GM04503 (cell line): ENCODE measurements around the gene SART3.
"Not testable (repeated sequence)": the region's sequence is repeated elsewhere in the genome, so short reads cannot be mapped to it uniquely, and the experiment has no call there.

Experiments
- DNase-seq: peaks from one replicate; pipeline ENCODE4 v3.0.0-alpha.2; 2012; ENCODE audit warnings: low read depth

Gene SART3

DNA sequence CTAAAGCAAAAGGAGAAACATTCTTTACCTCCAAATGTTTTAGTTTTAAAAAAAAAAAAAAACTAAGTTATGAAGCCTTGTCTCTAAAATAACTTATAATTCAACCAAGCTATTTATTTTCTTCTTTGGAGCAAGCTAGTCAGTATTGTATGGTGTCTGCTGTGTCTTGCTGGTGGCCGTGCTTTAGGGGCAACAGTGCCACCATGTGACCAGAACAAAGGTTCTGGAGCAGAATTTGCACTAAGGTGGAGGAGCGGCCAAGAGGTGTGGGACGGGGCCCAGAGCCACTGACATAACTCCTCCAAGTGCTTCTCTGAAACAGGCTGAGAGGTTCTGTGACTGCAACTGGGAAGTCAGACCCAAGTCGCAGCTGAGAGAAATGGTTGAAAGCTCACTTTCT is 41.4 kb downstream of the SART3 start:
- no peak for DNase-seq

DNA sequence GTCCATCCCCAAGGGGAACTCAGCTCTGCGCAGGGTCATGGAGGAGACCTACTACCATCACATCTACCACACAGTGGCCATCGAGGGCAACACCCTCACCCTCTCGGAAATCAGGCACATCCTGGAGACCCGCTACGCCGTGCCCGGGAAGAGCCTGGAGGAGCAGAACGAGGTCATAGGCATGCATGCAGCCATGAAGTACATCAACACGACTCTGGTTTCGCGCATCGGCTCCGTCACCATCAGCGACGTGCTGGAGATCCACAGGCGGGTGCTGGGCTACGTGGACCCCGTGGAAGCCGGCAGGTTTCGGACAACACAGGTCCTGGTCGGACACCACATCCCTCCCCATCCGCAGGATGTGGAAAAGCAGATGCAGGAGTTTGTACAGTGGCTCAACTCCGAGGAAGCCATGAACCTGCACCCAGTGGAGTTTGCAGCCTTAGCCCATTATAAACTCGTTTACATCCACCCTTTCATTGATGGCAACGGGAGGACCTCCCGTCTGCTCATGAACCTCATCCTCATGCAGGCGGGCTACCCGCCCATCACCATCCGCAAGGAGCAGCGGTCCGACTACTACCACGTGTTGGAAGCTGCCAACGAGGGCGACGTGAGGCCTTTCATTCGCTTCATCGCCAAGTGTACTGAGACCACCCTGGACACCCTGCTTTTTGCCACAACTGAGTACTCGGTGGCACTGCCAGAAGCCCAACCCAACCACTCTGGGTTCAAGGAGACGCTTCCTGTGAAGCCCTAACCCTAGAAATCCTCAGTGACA is 42.1 kb downstream of the SART3 start:
- no peak for DNase-seq

DNA sequence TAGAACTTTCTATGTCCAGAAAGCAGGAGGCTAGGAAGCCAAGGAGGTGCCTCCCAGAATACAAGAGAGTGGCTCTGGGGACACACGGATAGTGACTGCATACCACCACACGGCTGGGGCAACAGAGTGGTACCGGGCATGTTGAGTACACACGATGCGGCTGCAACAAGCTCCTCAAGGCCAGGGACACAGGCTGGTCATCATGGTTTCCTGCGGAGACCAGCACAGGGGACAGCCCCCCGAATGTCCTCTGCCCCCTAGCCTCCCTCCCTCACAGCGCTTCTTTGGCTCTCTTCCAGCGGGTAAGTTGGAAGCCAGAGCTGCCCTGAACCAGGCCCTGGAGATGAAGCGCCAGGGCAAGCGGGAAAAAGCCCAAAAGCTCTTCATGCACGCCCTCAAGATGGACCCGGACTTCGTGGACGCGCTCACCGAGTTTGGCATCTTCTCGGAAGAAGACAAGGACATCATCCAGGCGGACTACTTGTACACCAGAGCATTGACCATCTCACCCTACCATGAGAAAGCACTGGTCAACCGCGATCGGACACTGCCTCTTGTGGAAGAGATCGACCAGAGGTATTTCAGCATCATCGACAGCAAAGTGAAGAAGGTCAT is 42.8 kb downstream of the SART3 start:
- no peak for DNase-seq

DNA sequence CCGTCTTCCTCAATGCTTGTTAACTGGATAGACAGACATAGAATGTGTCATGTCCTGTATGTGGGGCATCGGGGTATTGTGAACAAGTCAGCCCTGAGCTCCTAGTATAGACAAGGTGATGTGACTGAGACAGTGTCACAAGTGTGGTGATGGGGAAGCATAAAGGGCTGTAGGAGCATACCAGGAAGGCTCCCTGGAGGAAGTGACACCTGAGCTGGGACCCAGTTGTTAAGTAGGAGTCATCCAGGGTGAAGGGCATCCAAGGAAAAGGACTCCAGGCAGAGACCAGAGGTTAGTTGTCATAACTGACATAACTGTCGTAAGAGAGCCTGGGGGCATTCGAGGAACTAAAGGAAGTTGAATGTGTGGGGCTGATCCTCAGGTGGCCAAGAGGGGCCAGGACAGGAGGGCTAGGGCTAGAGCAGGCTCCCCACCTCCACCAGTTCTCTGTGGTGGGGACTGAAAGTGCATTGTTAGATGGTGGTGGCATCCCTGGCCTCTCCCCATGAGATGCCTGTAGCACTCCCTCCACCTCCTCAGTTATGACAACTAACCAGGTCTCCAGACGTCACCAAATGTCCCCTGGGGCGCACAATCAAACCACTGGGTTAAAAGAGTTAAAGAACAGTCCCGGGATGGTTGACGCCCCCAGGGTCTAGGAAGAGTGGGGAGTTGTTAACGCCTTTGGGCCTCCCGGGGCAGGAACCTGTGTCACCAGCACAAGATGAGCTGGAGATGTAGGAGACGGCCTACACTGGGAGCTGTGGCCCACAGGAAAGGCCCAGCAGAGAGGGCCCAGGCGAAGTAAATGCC is 43.5 kb downstream of the SART3 start:
- no peak for DNase-seq

DNA sequence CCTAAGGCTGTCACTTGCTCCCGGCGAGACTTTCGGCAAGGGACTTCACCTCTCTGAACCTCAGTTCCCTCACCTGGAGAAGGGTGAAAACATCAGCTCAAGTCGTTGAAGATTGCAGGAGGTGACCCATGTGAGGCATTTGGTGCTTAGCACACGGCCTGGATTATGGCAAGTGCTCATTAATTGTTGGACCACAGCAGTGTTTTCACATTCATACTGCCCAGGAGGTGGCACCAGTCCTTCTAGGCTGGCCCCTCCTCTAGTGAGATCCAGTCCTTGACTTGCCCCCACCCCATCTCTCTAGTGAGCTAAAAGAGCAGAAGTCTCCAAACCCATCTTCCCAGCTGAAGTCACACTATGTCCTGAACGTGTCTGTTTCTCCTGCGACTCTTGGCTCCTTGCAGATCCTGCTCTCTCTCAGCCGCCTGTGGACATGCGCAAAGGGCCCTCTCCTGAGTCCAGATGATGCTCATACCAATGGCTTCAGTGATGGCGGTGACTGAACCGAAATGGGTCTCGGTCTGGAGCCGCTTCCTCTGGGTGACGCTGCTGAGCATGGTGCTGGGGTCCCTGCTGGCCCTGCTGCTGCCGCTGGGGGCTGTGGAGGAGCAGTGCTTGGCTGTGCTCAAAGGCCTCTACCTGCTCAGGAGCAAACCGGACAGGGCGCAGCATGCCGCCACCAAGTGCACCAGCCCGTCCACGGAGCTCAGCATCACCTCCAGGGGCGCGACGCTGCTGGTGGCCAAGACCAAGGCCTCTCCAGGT is 44.3 kb downstream of the SART3 start:
- DNase-seq: no peak

DNA sequence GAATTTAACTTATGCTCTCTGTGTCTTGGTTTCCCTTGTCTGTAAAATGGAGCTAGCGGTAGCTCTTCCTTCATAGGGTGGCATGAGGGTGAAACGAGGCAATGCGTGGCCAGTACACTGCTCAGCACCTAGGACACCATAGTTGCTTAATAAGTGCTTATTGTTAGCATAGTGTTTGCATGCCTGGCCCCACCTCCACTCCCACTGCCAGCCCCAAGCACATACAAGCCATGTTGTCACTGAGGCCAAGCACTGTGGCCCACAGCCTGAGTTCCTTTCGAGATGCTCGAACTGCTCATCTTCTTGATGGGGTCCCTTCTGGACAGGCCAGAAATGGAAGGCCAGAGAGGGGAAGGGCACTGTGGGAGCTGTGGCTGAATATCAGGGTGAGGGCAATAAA is 45.1 kb downstream of the SART3 start:
- DNase-seq: no peak

DNA sequence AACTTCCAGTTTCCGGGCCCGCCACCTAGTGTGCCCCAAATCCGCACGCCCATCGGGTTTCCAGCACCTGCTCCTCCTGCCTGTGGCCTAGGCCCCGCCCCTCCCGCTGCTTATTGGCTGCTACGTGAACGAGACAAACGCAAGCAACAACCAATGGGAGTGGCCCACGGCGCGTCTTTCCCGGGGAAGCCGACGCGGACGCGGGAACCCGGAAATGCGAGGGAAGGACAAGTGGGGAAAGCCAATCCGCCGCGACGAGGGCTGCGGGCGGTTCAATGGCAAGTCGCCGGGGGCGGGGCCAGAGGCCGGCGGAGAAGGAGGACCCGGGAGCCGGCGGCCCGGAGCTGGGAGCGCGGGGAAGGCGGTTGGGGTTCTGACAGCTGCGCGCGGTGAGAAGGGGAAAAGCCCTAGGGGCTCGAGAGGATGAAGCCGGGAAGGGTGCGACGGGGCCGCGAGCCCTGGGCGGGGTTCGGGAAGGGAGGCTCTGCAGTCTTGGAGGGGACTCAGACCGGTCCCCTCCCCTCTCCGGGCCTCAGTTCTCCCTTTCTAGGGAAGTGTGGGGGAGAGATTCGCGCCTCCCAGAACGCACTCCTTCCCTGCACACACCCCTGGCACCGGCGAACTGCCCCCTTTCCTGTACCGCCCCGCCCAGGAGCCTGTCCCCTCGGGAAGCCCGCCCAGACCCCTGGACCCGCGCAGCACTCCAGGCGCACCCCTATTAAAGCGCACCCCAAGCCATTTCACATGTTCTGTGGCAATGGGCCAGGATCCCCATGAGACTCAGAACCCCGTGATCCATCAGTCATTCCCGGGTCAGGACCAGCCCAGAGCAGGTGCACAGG is 45.8 kb downstream of the SART3 start, which contains the start of gene FICD:
Gene FICD (plus strand): TSS at position 305 of the 842 bp plus-strand sequence. CDS start 1,696 bp downstream, outside the sequence.
- peak; percentile 86 for DNase-seq

DNA sequence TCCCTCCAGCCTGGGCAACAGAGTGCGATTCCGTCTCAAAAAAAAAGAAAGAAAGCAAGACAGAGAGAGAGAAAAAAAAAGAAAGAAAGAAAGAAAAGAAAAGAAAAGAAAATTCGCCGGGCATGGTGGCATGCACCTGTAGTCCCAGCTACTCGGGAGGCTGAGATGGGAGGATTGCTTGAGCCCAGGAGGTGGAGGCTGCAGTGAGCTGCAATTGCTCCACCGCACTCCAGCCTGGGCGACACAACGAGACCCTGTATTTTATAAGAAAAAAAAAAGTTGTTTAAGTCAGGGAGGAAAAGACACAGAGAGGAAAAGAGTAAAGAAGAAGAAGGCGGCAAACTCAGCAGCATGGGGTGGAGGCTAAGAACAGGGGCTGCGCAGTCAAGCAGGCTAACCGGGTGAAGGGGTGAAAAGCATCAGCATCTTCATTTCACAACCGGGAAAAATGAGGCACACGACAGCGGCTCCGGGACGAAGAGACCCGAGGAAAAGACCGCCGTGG is 46.5 kb downstream of the SART3 start:
- DNase-seq: no peak

DNA sequence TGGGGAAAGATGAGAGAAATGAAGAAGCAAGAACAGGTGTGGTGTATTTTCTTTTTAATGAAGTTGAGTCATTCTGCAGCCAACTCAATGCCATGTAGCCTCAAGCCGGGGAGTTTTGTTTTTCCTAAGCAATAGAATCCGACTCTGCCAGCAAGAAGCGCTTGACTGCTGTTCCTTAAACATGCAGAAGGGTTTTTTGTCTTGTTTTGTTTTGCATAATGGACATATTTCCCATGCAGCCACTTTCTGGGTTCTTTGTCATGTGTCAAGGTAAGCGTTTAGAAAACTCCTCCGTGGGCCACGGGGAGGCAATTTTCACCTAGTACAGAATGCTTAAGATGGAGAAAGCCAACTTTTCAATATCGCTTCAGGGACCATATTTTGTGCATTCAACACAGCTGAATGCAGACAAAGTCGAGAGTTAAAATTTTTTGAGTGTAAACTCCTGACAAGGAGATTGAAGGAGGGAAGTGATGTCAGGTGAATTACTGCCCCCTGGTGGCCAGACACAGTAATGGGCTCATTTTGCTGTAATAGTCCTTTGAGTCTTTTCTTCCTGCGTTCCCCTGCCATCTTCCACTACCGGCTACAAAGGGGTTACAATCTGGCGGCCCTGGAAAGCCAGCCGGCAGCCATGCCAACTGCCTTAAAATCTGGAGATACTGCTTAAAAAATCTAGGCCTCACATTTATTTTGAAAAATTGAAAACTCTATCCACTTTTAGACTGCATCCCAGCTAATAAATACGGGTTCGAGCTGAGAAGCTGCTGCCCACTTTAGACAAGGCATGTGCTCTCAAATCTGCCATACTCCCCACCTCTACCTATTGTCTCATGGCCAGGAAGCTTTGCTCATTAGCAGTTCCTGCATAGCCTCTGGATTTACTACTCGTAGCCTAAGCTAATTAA is 49.1 kb downstream of the SART3 start:
- no peak for DNase-seq

DNA sequence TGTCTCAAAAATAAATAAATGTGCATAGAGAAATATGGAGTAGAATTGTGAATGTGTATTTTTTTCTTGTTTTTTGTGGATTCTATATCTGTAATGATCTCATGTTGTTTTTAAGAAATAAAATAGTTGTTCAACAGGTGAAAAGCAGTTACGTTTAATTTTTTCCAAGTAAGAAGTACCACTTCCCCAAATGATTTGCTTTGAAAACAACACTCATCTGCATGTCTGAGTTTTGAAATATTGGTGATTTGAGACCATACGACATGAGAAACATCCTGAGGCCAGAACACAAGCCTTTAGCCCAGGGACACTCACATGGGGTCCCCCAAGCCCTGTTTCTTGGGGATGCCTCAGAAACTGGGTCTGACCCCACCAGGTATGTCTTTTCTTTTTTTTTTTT is 50.1 kb downstream of the SART3 start:
- no peak for DNase-seq

DNA sequence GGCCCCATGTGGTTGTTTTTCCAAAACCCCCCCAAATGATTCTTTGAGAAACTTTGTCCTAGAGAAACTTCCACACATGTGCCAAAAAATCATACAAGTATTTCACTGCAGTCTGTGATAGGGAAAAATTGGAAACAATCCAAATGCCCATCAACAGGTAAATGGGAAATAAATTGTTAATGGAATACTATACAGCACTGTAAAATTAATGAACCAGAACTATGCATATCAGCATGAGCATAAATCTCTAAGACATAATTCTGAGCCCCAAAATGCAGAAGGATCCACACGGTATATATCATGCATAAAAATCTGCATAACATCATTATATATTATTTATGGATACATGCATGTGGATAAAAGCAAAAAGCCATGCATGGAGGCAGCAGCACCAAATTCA is 51.2 kb downstream of the SART3 start:
- no peak for DNase-seq

DNA sequence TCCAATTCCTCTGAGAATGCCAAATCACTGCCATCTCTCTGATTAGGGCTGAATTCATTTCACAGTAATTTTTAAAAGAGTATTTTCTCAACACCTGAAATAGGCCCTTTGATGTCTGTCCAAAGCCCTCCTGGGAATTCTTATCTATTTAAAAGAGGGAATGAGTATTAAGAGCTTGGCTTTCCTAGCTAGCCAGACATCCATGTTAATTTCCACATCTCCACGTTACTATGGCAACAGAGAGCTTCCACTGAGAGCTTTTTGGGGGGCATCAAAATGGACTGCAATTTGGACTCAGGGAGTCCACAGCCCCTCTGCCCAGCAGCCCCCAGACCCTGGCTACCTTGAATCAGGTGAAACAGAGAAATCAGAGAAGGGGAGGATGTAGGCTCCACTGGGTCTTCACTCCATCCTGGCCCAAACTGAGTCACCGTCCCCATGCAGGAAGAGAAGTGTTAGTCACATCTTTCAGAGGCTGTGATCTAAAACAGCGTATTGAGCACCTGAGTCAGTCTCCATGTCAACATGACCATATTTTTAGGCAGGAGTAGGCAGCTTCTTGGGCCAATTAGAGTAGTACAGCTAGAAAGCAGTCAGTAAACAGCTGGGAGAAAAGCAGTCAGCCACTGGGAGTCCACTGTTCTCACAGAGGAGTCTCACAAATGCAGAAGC is 52.9 kb downstream of the SART3 start:
- DNase-seq: no peak

DNA sequence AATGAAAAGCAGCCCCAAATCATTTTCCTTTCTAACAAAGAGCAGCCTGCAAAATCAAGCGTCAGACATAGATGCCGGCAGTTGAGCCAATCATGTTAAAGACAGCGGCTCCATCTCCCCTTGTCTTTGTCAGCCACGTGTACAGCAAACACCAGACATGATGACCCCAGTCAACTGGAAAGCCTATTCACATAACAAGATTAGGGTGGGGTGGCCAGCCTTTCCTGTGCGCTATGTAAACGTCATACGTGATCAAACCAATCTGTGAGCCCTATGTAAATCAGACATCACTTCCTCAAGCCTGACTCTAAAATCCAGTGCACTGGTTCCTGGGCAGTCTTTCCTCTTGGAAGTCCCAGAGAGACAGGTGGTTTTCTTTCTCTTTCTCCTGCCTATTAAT is 55.8 kb downstream of the SART3 start:
- no peak for DNase-seq

DNA sequence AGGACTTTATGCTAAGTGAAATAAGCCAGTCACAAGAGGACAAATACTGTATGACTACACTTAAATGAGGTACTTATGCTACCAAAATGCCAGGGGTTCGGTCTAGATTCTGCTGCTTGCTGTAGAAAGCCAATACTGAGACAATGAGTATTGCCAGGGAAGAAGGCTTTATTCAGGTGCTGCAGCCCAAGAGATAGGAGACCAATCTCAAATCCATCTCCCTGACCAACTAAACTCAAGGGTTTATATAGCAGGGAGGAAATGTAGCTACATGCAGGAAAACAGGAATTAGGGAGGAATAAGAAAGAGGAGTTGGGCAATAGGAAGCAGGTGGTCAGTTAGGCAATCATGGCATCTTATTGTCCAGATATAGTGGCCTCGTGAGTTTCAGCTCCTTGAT is 58.1 kb downstream of the SART3 start:
- no peak for DNase-seq

DNA sequence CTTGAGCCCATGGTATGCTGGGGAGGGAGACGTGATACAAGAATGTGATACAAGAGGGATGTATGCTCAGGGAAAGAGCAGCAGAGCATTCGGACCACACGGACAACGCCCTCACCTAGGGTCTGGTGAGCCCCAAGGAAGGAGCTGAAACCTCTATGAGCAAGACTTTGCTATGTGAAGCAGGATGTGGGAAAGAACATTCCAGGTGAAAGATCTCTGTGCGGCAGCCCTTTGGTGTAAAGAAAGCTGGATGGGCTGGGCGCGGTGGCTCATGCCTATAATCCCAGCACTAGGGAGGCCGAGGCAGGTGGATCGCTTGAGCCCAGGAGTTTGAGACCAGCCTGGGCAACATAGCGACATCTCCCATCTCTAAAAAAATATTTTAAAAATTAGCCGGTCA is 62.8 kb downstream of the SART3 start:
- DNase-seq: no peak

DNA sequence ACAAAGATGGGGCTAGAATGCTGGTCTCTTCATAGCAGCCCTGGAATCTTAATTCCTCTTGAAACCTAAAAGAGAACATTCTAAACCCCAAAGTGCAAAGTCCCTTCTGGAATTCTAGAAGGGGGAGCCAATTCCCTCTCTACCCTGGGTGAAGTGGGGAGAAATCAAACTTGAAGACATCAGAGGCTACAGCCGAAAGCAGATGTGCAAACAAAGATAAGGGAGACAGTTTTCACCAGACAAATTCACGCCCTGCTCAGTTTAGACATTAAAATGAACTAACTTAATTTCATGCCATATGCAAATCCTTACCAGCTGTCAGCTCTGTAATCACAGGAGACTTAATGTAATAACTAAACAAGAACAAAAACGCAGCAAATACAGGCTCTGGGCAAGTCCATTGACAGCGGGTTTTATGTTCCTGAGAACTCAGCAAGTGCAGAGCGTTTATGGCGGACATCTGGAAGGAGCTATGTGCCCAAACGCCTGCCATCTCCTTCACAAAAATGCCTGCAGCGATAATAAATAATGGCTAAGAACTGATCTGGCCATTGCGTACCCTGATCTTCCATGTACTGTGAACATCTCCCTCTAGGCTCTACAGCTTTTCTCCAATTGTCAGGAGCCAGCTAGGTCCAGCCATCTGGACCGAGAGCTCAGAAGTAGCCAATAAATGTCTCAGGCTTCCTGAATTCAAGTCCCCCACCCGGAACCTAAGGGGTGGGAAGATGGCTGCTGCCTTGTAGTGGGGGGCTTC is 65.0 kb downstream of the SART3 start:
- DNase-seq: no peak

DNA sequence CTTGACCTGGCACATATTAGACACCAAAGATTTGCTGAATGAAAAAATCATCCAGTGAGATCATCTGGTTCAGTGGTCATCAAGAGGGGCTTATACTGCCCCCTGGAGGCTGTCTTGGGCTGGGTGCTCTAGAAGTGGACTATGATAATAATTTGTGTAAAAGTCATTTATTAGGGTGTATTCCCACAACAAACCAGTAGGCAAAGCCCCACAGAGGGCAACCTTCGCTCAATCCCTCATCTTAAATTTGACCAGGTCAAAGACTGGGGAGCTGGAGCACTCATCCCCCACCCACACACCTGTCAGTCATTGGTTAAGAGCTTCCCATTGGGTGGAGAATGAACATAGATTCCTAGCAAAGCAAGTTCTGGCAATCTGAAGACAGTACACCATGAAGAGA is 65.9 kb downstream of the SART3 start:
- no peak for DNase-seq

DNA sequence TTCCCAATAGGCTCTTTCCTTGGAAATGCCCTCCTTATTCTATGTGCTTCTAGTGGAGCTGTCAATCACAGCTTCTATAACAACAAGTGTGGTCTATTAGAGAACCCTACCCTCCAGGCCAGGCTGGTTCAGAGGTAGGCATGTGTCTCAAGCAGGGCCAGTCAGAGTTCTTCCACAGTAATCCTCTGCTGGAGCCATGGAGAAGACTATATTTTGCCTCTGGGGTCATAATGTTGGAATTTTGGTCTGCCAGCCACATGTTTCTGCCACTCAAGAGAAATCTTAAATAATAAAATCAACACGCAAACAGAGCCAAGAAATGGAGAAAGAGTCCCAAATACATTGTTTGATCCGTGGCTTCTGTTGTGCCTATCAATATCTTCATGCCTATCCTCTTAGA is 69.7 kb downstream of the SART3 start:
- DNase-seq: no peak

DNA sequence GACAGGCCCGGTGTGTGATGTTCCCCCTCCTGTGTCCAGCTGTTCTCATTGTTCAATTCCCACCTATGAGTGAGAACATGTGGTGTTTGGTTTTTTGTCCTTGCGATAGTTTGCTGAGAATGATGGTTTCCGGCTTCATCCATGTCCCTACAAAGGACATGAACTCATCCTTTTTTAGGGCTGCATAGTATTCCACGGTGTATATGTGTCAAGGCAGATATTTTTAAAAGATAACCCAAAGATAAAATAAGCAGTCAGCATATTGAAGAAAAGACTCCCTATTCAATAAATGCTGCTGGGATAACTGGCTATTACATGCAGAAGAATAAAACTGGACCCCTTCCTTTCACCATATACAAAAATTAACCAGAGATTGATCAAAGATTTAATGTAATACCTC is 73.9 kb downstream of the SART3 start:
- DNase-seq: not testable (repeated sequence)
